Fibroblast of pulmonary artery (primary cell): Measurements from ENCODE around the gene TOMM20.

Experiments
- DNase-seq: peaks from one replicate; pipeline ENCODE4 v3.0.0-alpha.2; 2010; ENCODE audit warnings: low read depth
- H3K4me3 ChIP-seq: replicated peaks from 2 replicates; pipeline ENCODE4 v1.5.1; 2011; ENCODE audit warnings: low read depth, mild to moderate bottlenecking, control low read depth, low read length, moderate library complexity
- CTCF ChIP-seq: IDR thresholded peaks from 2 replicates; pipeline ENCODE4 v1.5.1; 2011; ENCODE audit warnings: mild to moderate bottlenecking, control low read depth, low read length, inconsistent platforms; ENCODE audit errors: missing control alignments

TOMM20 gene

DNA sequence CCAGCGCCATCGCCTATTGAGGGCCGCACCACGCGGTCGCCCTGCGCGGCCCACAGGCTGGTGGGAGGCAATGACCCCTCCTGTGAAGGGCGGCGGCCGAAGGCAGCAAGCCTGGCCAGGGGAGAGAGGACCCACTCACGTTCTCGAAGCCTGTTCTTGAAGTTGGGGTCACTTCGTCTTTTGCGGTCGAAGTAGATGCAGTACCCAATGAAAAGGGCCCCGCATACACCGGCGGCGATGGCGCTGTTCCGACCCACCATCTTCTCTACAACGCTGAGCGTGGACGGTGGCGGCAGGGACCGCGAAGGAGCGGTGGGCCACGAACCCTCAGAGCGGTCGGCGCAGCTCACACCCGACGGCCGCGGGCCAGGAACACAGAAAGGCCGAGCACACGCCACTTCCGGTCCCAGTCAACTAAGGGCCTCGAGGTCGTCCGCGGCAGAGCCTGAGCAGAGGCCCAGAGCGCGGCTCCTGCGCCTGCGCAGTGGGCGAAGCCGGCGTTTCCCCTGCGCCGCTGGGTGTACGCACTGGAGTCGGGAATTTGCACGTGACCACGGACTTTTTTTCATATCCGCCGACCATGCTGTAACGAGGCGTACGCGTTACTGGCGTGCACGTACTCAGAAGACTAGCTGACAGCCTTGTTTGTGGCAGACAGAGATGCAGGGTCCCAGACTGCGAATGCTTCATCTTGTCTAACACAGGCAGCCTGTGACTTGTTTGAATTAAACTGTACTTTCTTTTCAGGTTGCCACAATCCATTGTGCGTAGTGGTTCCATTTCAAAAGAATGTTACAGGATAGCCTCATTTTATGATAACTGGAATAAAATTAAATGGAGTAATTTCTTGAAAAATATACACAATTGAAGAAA, at the start of gene TOMM20:
Gene TOMM20 (minus strand): TSS at position 382 of the 873 bp plus-strand sequence. CDS start 122 bp downstream, at position 260.
- DNase-seq = peak; percentile 99
- TF ChIP-seq CTCF = no peak
- peak within 1 kb of the TSS; percentile 82 for H3K4me3 ChIP-seq

- no peak for DNase-seq
- no peak for TF ChIP-seq CTCF
- H3K4me3 ChIP-seq = no peak overlapping the region
These were observed 47.8 kb upstream of the TOMM20 start for GRCh38 chr1:235176486-235176885.

- TF ChIP-seq CTCF = no peak
- no peak overlapping the region for H3K4me3 ChIP-seq
- DNase-seq = no peak
These were observed 41.3 kb upstream of the TOMM20 start for GRCh38 chr1:235169986-235170385.

DNA sequence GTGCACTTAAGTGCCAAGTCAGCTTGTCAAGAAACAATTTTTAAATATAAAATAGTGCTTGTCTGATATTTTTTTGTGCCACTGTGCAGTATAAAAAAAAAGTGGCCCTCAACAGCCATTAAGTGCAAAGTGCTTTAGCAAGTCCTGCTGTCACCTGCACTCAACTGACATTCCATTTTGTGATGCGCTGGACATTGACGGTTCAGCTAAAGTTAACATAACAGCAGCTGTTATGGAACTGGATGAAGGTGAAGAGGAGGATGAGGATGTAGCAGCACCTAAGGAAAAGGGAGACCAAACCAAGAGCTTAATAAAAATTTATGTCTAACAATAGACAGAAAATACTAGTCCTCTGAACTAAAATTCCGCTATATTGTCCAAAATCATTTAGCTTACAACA, 39.7 kb upstream of the TOMM20 start:
- TF ChIP-seq CTCF = no peak
- no peak for DNase-seq
- H3K4me3 ChIP-seq = no peak overlapping the region

DNA sequence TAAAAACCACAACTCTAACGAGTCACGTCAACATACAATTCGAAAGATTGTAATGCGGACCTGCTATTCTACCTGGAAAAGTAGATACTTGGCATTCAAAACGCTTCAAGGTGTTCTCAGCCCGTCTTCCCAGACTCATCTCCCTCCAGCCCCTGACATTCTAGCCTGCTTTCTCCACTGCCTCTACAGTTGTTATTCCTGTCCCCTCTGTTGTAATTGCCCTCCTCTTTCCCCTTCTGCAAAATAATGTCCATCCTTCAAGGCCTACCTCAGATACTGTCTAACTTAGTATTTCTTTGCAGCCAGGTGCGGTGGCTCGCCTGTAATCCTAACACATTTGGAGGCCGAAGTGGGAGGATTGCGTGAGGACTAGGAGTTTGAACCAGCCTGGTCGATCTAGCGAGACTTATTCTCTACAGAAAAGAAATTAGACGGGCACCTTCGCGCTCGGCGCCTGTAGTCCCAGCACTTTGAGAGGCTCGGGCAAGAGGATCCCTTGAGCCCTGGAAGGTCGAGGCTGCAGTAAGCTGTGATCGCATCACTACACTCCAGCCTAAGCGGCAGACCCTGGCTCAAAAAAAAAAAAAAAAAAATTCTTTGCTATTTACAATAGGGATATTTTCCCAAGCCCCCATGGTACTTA, 33.2 kb upstream of the TOMM20 start:
- DNase-seq = no peak
- peak overlapping the region; percentile 96 for H3K4me3 ChIP-seq
- no peak for TF ChIP-seq CTCF

- TF ChIP-seq CTCF = peak; percentile 8
- DNase-seq = peak; percentile 89
- peak within 1 kb of the TSS; percentile 96 for H3K4me3 ChIP-seq
These were observed 32.5 kb upstream of the TOMM20 start, which contains the start of gene RBM34 for GRCh38 chr1:235160957-235161684. Gene RBM34, minus strand, starts transcription at chr1:235161250. Its CDS starts 24 bp downstream, at chr1:235161226.
